AG20443 (cell line): ENCODE measurements around the gene THSD4.

Experiments
- DNase-seq: peaks from one replicate; pipeline ENCODE4 v3.0.0; 2012; ENCODE audit warnings: low spot score, mixed read lengths

THSD4 gene

GRCh38 chr15:71752604-71753289, 637.5 kb downstream of the THSD4 start:
- DNase-seq = peak; percentile 76

- DNase-seq = peak; percentile 27
Observed at GRCh38 chr15:71753346-71753745, 638.1 kb downstream of the THSD4 start.

- no peak for DNase-seq
Observed at GRCh38 chr15:71754660-71755059, 639.4 kb downstream of the THSD4 start.

- no peak for DNase-seq
Observed at GRCh38 chr15:71755092-71755970, 640.1 kb downstream of the THSD4 start.

GRCh38 chr15:71756599-71757352, 641.5 kb downstream of the THSD4 start:
- DNase-seq = no peak

- no peak for DNase-seq
Observed at GRCh38 chr15:71757741-71758530, 642.7 kb downstream of the THSD4 start.

- DNase-seq = no peak
Observed at GRCh38 chr15:71758711-71759110, 643.4 kb downstream of the THSD4 start.

GRCh38 chr15:71760852-71761251, 645.6 kb downstream of the THSD4 start:
- no peak for DNase-seq

GRCh38 chr15:71761649-71762048, 646.4 kb downstream of the THSD4 start:
- peak; percentile 84 for DNase-seq

GRCh38 chr15:71768184-71768583, 652.9 kb downstream of the THSD4 start:
- no peak for DNase-seq

- DNase-seq = no peak
Observed at GRCh38 chr15:71773206-71773859, 658.1 kb downstream of the THSD4 start.

- no peak for DNase-seq
Observed at GRCh38 chr15:71775856-71776255, 660.6 kb downstream of the THSD4 start.

GRCh38 chr15:71776304-71776703, 661.0 kb downstream of the THSD4 start:
- no peak for DNase-seq

GRCh38 chr15:71777216-71777943, 662.1 kb downstream of the THSD4 start:
- DNase-seq = no peak

- no peak for DNase-seq
Observed at GRCh38 chr15:71779073-71779797, 664.0 kb downstream of the THSD4 start.

- peak; percentile 67 for DNase-seq
Observed at GRCh38 chr15:71780115-71780976, 665.1 kb downstream of the THSD4 start.

- peak; percentile 60 for DNase-seq
Observed at GRCh38 chr15:71781179-71781964, 666.1 kb downstream of the THSD4 start.

- no peak for DNase-seq
Observed at GRCh38 chr15:71781965-71782265, 666.6 kb downstream of the THSD4 start.
